Measurements from ENCODE around the gene ANKS1A. TPM values are rescaled to one million over a fixed set of nuclear protein-coding genes. Genes with fewer than 3 reads are reported as not detected.

The ANKS1A gene
- total and polyA plus RNA-seq, 12 donors: 7.1 to 36.3 (median 29.9) TPM

GRCh38 chr6:35080821-35081425, 191.9 kb downstream of the ANKS1A start:
- Histone ChIP-seq H3K27me3 (no peaks in the 10 kb centered on the region), H3K4me1 (peaks cover 0 to 32% (median 17%) of the 10 kb centered on the region in 9 donors), H3K4me3 (no peak overlapping the region), H3K27ac (peak overlapping the region in 9 of 10 donors; percentile 2 to 81 (median 58)), H3K9me3 (no peaks in the 10 kb centered on the region), H3K36me3 (peaks cover 9 to 100% (median 79%) of the 10 kb centered on the region in 9 donors)
- 85 to 86% methylated on average over 18 to 21 of the region's 21 CpGs for WGBS, 2 donors
- intact Hi-C loops (cut with DNase I): no loop called here
- DNase-seq (no peak), ATAC-seq (peak in 2 of 8 donors; percentile 1 to 2)
- TF ChIP-seq CTCF (IDR thresholded peaks at IDR 0.05): no peak

GRCh38 chr6:35081426-35081851, 192.4 kb downstream of the ANKS1A start:
- intact Hi-C loops (cut with DNase I): no loop called here
- H3K9me3 ChIP-seq: no peaks in the 10 kb centered on the region
- H3K4me1 ChIP-seq: peaks cover 0 to 30% (median 17%) of the 10 kb centered on the region in 9 donors
- DNase-seq (no peak), ATAC-seq (peak in 4 of 8 donors; percentile 4 to 32 (median 12))
- no peak for TF ChIP-seq CTCF (IDR thresholded peaks at IDR 0.05)
- 49 to 65% methylated on average over 13 of the region's 13 CpGs for WGBS, 2 donors
- no peak overlapping the region for H3K4me3 ChIP-seq
- peak overlapping the region in 9 of 10 donors; percentile 2 to 81 (median 58) for H3K27ac ChIP-seq
- H3K36me3 ChIP-seq: peaks cover 9 to 100% (median 83%) of the 10 kb centered on the region in 9 donors
- no peaks in the 10 kb centered on the region for H3K27me3 ChIP-seq

GRCh38 chr6:35082046-35082732, 193.1 kb downstream of the ANKS1A start:
- H3K4me3 ChIP-seq: no peak overlapping the region
- peak in 4 of 8 donors; percentile 18 to 41 (median 28) for ATAC-seq
- peaks cover 0 to 29% (median 17%) of the 10 kb centered on the region in 9 donors for H3K4me1 ChIP-seq
- TF ChIP-seq CTCF (IDR thresholded peaks at IDR 0.05): no peak
- intact Hi-C loops (cut with DNase I): no loop called here
- no peaks in the 10 kb centered on the region for H3K27me3 ChIP-seq
- peaks cover 9 to 100% (median 83%) of the 10 kb centered on the region in 9 donors for H3K36me3 ChIP-seq
- DNase-seq: no peak
- H3K9me3 ChIP-seq: no peaks in the 10 kb centered on the region
- 69 to 74% methylated on average over 19 of the region's 19 CpGs for WGBS, 2 donors
- peak overlapping the region in 9 of 10 donors; percentile 2 to 81 (median 58) for H3K27ac ChIP-seq

GRCh38 chr6:35082733-35083403, 193.8 kb downstream of the ANKS1A start:
- WGBS, 2 donors: 94 to 97% methylated on average over 13 of the region's 13 CpGs
- DNase-seq (no peak), ATAC-seq (no peak)
- H3K27ac ChIP-seq: peak overlapping the region in 4 of 10 donors; percentile 43 to 81 (median 66)
- H3K36me3 ChIP-seq: peaks cover 9 to 100% (median 83%) of the 10 kb centered on the region in 9 donors
- intact Hi-C loops (cut with DNase I): no loop called here
- H3K9me3 ChIP-seq: no peaks in the 10 kb centered on the region
- H3K4me3 ChIP-seq: no peak overlapping the region
- H3K4me1 ChIP-seq: peaks cover 0 to 32% (median 19%) of the 10 kb centered on the region in 9 donors
- no peak for TF ChIP-seq CTCF (IDR thresholded peaks at IDR 0.05)
- H3K27me3 ChIP-seq: no peaks in the 10 kb centered on the region
